GM18909 (cell line): ENCODE measurements around the gene C6orf132.

Experiments
- ATAC-seq: cut with Tn5 transposase; IDR thresholded peaks from one replicate; pipeline ENCODE4 v1.9.1; 2021; ENCODE audit warnings: mild to moderate bottlenecking; ENCODE audit not compliant: unreplicated experiment, poor library complexity

Gene C6orf132

DNA sequence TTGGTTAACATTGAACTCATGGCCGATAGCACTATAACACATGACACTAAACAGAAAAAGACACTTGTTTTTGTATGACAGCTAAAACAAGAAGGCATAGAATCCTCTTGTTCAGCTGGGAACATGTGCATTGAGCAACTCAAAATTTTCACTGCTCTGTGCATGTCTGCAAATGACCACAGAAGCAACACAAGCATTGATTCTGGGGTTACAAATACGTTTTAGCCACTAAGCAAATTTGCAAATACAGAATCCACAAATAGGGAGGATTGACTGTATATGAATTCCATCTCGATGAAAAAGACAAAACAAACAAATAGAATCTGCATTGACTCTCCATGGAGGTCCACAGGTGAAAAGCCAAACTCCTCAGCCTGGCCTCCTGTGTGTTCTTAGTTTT lies 31.7 kb downstream of the C6orf132 start:
- no peak for ATAC-seq

DNA sequence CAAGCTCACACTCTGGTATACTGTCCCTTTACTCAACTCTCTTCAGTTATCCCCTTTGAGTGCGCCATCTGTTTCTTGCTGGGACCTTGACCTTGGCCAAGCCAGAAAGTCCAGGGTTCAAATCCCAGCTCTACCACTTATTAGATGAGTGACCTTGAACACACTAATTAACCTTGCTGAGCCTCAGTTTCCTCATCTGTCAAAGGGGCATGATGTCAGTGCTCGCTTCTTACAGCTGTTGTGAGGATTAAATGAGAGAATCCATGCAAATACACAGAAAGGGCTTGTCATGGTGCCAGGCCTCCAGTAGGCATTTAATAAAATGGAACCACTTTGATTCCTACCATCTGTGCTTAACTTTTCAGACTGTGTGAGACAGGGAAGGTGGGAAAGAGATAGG lies 34.3 kb downstream of the C6orf132 start:
- no peak for ATAC-seq

- no peak for ATAC-seq
Measured at GRCh38 chr6:42106112-42107023, 36.1 kb downstream of the C6orf132 start.

DNA sequence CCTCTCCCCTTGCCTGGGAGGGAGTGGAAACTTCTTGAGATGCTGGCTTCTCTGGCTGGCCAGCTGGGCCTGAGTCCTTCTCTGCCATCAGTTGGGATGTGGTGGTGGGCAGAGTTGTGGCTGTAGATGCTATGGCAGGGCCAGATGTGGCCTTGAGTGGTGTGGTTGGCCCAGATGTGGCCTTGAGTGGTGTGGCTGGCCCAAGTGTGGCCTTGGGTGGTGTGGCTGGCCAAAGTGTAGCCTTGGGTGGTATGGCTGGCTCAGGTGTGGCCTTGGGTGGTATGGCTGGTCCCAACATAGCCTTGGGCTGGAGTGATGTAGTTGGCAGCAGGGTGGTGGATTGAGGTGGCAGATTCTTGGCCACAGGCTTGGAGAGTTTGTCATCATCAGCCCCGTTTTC lies 36.7 kb downstream of the C6orf132 start:
- no peak for ATAC-seq

- ATAC-seq: no peak
Measured at GRCh38 chr6:42105156-42105648, 37.2 kb downstream of the C6orf132 start.

DNA sequence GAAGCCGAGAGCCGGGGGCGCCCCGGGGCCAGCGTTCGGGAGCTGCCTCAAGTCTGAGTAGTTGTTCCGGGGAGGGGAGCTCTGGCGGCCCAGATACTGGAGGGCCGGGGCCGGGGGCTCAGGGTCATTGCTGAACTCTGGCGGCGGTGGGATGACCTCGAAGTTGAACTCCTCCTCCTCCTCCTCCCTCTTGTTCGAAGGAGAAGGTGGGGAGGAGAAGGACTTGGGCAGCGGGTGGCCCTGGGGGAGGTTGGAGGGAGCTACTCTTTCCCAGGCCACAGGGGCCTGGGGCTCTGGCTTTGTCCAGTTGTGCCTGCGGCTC lies 37.7 kb downstream of the C6orf132 start:
- peak; percentile 19 for ATAC-seq

GRCh38 chr6:42104095-42104803 lies 38.2 kb downstream of the C6orf132 start:
- peak; percentile 60 for ATAC-seq

DNA sequence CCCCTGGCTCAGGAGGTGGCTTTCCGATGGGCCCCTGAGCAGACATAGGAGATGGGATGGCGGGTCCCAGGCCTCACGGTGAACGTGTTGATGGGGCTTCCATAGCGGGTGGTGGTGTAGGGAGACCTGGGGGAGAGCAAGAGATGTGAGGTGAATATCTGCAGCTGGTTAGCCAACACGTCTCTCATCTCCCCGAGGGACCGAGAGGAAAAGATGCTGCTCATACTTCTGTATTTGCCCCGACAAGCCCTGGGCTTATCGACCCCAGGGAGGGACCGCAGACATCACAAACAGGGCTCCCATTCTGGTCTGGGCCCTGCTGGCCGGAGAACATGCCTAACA lies 38.7 kb downstream of the C6orf132 start:
- no peak for ATAC-seq

DNA sequence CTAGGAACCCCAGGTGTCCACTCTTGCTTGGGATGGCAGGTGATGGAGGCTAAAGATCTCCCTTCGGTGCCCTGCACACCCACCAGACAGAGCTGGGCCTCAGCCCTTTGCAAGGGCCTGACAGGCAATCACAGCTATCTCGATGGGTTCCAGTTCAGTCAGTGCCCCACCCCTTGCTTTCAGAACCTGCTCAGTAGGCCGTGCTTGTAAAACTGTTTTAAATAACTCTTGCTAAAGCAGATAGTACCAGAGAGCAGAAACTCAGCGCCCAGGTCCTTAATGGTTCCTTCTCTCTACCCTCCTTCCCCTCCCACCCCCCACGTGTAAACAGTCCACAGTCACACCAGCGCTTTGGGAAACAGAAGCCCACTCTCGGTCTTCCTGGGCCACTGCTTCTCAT lies 39.2 kb downstream of the C6orf132 start:
- no peak for ATAC-seq

DNA sequence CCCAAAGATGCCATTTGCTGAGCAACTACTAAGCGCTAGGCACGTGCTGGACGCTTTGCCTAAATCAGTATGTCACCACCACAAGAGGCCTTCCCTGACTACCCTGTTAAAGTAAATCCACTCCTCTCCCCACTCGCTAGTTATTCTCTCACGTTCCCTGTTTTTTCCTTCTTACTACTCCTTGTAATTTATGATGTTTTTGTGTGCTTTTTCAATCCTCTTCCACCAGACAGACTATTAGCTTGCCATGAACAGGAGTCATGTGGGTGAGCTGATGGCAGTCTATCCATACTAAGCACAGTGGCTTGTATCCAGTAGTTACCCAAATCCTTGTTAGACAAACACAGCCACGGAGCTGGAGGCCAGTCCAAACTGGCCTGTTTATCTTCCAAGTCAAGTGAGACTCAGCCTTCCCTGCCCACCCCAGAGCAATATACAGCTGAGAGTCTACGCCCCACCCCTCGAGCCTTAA lies 41.2 kb downstream of the C6orf132 start:
- ATAC-seq: no peak

DNA sequence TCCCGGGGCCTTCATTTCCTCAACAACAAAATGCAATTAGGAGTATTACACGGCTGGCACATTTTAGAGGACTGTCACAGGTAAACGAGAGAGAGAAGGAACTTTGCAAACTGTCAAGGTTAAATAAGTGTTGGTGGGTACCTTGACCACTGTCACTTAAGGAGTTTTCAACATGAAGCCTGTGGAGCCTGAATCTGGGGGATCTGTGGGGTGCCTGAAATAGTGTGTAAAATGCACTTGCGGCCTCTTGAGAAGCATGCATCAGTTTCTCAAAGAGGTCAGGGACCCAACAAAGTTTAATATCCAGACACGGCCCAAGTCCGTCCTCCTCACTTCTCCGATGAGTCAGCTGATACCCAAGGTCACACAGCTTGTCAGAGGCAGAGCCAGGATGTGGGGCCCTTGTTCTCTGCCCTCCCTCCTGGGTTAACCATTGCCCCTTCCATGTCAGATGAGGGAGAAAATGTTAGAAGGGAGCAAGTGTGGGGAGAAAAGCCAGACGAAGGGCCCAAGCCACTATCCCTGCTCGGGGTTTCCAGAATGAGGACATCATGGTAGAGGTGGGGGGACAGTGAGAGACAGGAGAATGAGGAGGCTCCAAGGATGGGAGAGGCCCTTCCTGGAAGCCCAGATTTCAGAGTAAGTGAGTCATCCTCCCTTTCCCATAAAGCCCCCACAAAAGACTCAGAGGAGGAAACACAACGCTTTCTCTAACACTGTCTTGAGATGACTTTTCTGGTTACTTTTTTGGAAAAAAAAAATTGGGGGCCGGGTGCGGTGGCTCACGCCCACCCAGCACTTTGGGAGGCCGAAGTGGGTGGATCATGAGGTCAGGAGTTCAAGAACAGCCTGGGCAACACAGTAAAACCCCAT lies 42.2 kb downstream of the C6orf132 start:
- ATAC-seq: no peak

DNA sequence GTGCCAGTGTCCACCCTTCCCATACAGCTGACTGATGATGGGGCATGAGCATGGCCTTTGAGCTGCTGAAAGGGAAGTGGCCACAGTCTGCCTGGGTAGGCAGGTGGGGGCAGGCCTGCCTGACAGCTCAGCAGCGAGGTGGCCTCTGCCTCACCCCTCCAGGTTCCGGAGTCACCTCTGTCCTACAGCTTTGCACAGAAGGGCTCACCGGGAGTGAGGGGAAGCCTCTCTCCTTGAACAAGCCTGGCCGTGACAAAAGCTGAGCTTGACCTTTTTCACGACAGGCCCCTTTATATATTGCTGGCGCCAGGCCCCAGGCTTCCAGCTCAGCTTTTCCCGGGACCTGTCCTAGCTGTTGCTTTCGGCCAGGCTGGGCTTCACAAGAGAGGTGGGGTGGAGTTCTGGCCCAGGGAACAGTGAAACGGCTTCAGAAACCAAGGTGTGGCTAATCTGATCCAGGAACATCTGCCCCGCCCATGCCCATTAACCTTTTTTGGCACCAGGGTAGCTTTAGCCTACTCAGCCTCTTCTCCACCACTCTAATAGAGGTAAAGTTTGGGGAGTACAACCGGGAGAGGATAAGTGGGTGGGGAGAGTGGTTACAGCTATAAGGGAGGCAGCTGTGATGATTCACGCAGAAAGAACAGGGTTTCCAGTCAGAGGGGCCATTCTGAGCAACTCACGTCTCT lies 42.9 kb downstream of the C6orf132 start:
- ATAC-seq: no peak

GRCh38 chr6:42095776-42096541 lies 46.5 kb downstream of the C6orf132 start:
- no peak for ATAC-seq

DNA sequence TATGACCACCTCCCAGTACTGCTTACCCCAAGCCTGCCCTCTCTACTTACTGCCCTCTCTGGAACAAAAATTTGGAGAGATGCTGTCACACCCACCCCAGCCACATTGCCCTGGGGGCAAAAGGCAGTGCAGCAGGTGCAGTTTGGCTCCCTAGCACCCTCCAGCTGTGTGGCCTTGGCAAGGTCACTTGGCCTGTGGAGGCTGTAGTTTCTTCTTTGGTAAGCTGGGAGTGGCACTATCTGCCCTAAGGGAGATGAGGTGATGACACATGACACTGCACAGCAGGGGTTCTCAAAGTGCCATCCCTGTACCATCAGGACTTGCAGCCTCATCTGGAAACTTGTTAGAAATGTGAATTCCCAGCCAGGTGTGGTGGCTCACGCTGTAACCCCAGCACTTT lies 47.3 kb downstream of the C6orf132 start:
- ATAC-seq: no peak

GRCh38 chr6:42093582-42094329 lies 48.7 kb downstream of the C6orf132 start:
- ATAC-seq: no peak

- ATAC-seq: no peak
Measured at GRCh38 chr6:42091718-42092023, 50.7 kb downstream of the C6orf132 start.

DNA sequence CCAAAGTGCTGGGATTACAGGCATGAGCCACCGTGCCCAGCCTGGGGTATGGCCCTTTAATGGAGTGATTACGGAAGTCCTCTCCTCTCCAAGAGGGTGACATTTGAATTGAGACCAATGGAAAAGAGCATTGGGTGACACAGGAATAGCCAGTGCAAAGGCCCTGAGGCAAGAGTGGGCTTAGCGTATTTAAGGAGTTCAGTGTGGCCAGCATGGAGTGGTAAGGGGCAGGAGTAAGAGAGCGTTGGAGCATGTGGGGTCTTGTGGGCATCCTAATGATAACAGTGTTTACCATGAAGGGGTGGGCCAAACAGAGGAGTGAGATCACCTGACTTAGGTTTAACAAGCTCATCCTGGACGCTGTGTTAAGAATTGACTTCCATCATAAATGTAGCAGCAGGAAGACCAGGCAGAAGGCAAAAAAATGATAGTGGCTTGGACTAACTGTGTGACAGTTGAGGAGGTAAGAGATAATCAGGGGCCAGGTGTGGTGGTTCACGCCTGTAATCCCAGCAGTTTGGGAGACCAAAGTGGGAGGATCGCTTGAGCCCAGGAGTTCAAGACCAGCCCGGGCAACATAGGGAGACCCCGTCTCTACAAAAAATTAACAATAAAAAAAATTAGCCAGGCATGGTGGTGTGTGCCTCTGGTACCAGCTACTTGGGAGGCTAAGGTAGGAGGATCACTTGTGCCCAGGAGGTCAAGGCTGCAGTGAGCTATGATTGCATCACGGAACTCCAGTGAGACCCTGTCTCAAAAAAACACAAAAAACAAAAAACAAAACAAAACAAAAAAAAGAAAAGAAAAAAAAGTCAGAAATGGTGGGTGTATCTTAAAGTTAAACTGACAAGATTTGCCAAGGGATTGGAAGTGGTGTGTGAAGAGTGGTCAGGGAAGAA lies 51.4 kb downstream of the C6orf132 start:
- no peak for ATAC-seq

DNA sequence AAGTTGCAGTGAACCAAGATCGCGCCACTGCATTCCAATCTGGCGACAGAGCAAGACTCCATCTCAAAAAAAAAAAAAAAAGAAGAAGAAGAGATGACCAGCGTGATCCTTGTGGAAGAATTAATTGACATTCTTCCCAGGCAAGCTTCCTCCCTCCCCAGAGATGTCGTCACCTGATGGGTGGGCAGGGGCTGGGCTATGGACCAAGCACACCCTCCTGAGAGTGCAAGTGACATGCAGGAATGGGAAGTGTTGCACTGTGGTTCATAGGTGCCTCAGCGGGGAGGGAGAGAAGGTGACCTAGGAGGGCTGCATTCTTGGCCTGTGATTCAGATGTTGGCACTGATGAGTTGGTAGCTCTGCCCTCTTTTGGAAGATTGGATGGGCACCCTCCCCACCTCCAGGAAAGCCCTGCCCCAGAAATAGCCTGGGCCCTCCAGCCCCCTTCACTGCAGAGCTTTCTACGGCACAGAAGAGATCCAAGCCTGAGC lies 54.3 kb downstream of the C6orf132 start:
- no peak for ATAC-seq
